K562 (cell line): ENCODE results near the gene MAD1L1. TPM values are rescaled to one million over a fixed set of nuclear protein-coding genes. Genes with fewer than 3 reads are reported as not detected.

Source experiments
- ATAC-seq: fragments of 200-7000 bp; cut with Tn5 transposase; 3 replicates; pipeline ENCODE4 v1.9.1; 2020; ENCODE audit warnings: moderate library complexity
- BruUV-seq: library from RNA; stranded (reverse); fragments of 400-500 nt; replicated peaks from 2 replicates; lab custom pipeline; 2021; lab: Mats Ljungman, UMichigan
- CTCF ChIA-PET: fragments of 300-600 bp; formaldehyde crosslinking; extraction: SDS; loops from one replicate; lab custom pipeline; 2021; ENCODE audit warnings: low intra/inter-chr PET ratio; lab: Yijun Ruan, JAX
- POLR2A ChIA-PET: fragments of 300-600, 350-650 bp; sonication (Branson Sonifier 250); formaldehyde crosslinking; extraction: SDS; loops from one replicate; lab custom pipeline; 2021; ENCODE audit warnings: antibody characterized with exemption, inconsistent platforms; lab: Yijun Ruan, JAX
- DNase-seq, 4 experiments: peaks; one replicate each; pipeline versions ENCODE4 v3.0.0 to v3.0.0-alpha.2; 2011 to 2018; ENCODE audit warnings: low spot score in 3 of 4, mixed read lengths in 3 of 4; ENCODE audit errors: extremely low read depth in 1 of 4
- FAIRE-seq: peaks from 2 replicates; lab custom pipeline; 2011; peaks lifted over from hg19 to GRCh38; lab: Jason Lieb, UNC
- H2AFZ ChIP-seq: 2 replicates; pipeline ENCODE4 v1.6.0; 2011; ENCODE audit warnings: low read depth, low read length, control low read depth, inconsistent platforms
- H3K27ac ChIP-seq: fragments of 200-600 bp; 3 replicates; pipeline ENCODE4 v1.8.0; 2011; ENCODE audit warnings: low read depth, mild to moderate bottlenecking, control low read depth, inconsistent platforms, low read length, moderate library complexity, mixed read lengths; ENCODE audit errors: extremely low read depth
- H3K27me3 ChIP-seq, 2 experiments: fragments of 300-600 bp in 1 of 2; 2 replicates in 1 of 2; 3 replicates in 1 of 2; pipeline versions ENCODE4 v1.6.0 to v1.8.0; 2011; ENCODE audit warnings: inconsistent platforms in 2 of 2, low read length in 2 of 2, mild to moderate bottlenecking in 1 of 2, mixed read lengths in 1 of 2, moderate library complexity in 1 of 2; ENCODE audit not compliant: control insufficient read depth in 2 of 2, insufficient read depth in 2 of 2
- H3K36me3 ChIP-seq: fragments of 300-600 bp; 3 replicates; pipeline ENCODE4 v1.8.0; 2011; ENCODE audit warnings: mild to moderate bottlenecking, low read length, inconsistent platforms; ENCODE audit not compliant: control insufficient read depth, insufficient read depth
- H3K4me1 ChIP-seq, 2 experiments: fragments of 200-600 bp in 1 of 2; replicated peaks in 1 of 2; 2 replicates in 1 of 2; 3 replicates in 1 of 2; pipeline versions ENCODE4 v1.5.1 to v1.8.0; 2011; ENCODE audit warnings: inconsistent platforms in 2 of 2, low read length in 2 of 2, mild to moderate bottlenecking in 1 of 2, mixed read lengths in 1 of 2, moderate library complexity in 1 of 2; ENCODE audit not compliant: control insufficient read depth in 2 of 2, insufficient read depth in 2 of 2
- H3K4me2 ChIP-seq: 2 replicates; pipeline ENCODE4 v1.6.1; 2011; ENCODE audit warnings: low read length, control low read depth, inconsistent platforms, mixed read lengths; ENCODE audit not compliant: insufficient read depth
- H3K4me3 ChIP-seq: fragments of 200-600 bp; sonication (generic), shearing (Covaris generic); 2 replicates; pipeline ENCODE4 v1.5.1; 2016; ENCODE audit warnings: control low read depth, inconsistent platforms
- H3K79me2 ChIP-seq: fragments of 200-600 bp; 3 replicates; pipeline ENCODE4 v1.8.0; 2011; ENCODE audit warnings: low read length, inconsistent platforms; ENCODE audit not compliant: control insufficient read depth, insufficient read depth
- H3K9ac ChIP-seq, 2 experiments: 2 replicates each; pipeline versions ENCODE4 v1.6.0 to v1.6.1; 2011; ENCODE audit warnings: low read depth in 2 of 2, low read length in 2 of 2, control low read depth in 1 of 2, inconsistent platforms in 1 of 2, mild to moderate bottlenecking in 1 of 2, mixed read lengths in 1 of 2; ENCODE audit not compliant: insufficient read depth in 1 of 2
- H3K9me1 ChIP-seq: one replicate; pipeline ENCODE4 v1.6.0; 2011; ENCODE audit warnings: inconsistent platforms, mild to moderate bottlenecking, low read length, moderate library complexity; ENCODE audit not compliant: control insufficient read depth, insufficient read depth
- H3K9me3 ChIP-seq: replicated peaks from 2 replicates; pipeline ENCODE4 v1.5.1; 2011; ENCODE audit warnings: low read depth, low read length, inconsistent platforms; ENCODE audit not compliant: control insufficient read depth, insufficient read depth
- H4K20me1 ChIP-seq: replicated peaks from 2 replicates; pipeline ENCODE4 v1.6.1; 2011; ENCODE audit warnings: low read length, inconsistent platforms, mixed read lengths; ENCODE audit not compliant: control insufficient read depth, insufficient read depth
- ATF7 ChIP-seq: fragments of 450-650 bp; IDR thresholded peaks from 2 replicates; pipeline ENCODE4 v1.7.1; 2014; ENCODE audit warnings: mild to moderate bottlenecking, moderate library complexity
- C11orf30 ChIP-seq: fragments of 450-650 bp; IDR thresholded peaks from 2 replicates; pipeline ENCODE4 v1.6.1; 2016; ENCODE audit warnings: low read depth, mild to moderate bottlenecking
- CHD4 ChIP-seq: fragments of 200-600 bp; sonication (generic); IDR thresholded peaks from 3 replicates; pipeline ENCODE4 v1.6.1; 2012; ENCODE audit warnings: low read depth, mild to moderate bottlenecking, mixed read lengths, low read length, inconsistent platforms; ENCODE audit not compliant: insufficient read depth, insufficient replicate concordance, poor library complexity, severe bottlenecking
- ELK1 ChIP-seq: sonication (generic); formaldehyde crosslinking; IDR thresholded peaks from 2 replicates; pipeline ENCODE4 v1.8.1; 2022; ENCODE audit warnings: missing genetic modification reagents
- MECOM ChIP-seq: fragments of 250-450 bp; sonication (Bioruptor Pico); IDR thresholded peaks from 2 replicates; pipeline ENCODE4 v1.8.0; 2022; ENCODE audit warnings: inconsistent platforms
- NBN ChIP-seq: fragments of 450-650 bp; IDR thresholded peaks from 2 replicates; pipeline ENCODE4 v1.6.1; 2016; ENCODE audit warnings: low read depth, mild to moderate bottlenecking
- NONO ChIP-seq, 2 experiments: fragments of 200-400 bp in 1 of 2; fragments of 450-650 bp in 1 of 2; formaldehyde crosslinking in 1 of 2; IDR thresholded peaks; 2 replicates each; pipeline ENCODE4 v1.6.1; 2017; ENCODE audit warnings: low read depth in 2 of 2, mild to moderate bottlenecking in 2 of 2, moderate library complexity in 2 of 2, low read length in 1 of 2
- NR2C1 ChIP-seq, 2 experiments: fragments of 450-650 bp; IDR thresholded peaks; 2 replicates each; pipeline ENCODE4 v1.6.1; 2017; ENCODE audit warnings: mild to moderate bottlenecking in 2 of 2, antibody characterized with exemption in 1 of 2, inconsistent platforms in 1 of 2, missing compliant biosample characterization in 1 of 2, missing genetic modification characterization in 1 of 2
- NUFIP1 ChIP-seq: fragments of 450-650 bp; IDR thresholded peaks from 2 replicates; pipeline ENCODE4 v1.6.1; 2018; ENCODE audit not compliant: partially characterized antibody
- POLR2AphosphoS2 ChIP-seq: IDR thresholded peaks from 2 replicates; pipeline ENCODE4 v1.6.1; 2012; ENCODE audit warnings: low read length, improper control_type of control experiment
- SMARCB1 ChIP-seq: IDR thresholded peaks from 2 replicates; pipeline ENCODE4 v1.6.1; 2011; ENCODE audit warnings: improper control_type of control experiment, low read depth; ENCODE audit not compliant: insufficient read length
- ZFP1 ChIP-seq: fragments of 450-650 bp; formaldehyde crosslinking; IDR thresholded peaks from 2 replicates; pipeline ENCODE4 v1.4.0; 2020; ENCODE audit warnings: mild to moderate bottlenecking, mixed read lengths
- ZNF184 ChIP-seq: sonication (generic); formaldehyde crosslinking; IDR thresholded peaks from 2 replicates; pipeline ENCODE4 v1.5.0; 2020; ENCODE audit warnings: missing genetic modification reagents
- WGBS: fragments of 100-300 bp; shearing (Covaris generic); methylation state at CpG from one replicate; pipeline ENCODE4 v1.1.6; 2016; ENCODE audit warnings: low coverage, mixed read lengths; ENCODE audit not compliant: insufficient coverage; ENCODE audit errors: missing lambda C conversion rate; 5-methylcytosine and 5-hydroxymethylcytosine counted together
- in situ Hi-C: fragments of 300-500 bp; cut with MboI; formaldehyde crosslinking; loops from 4 replicates; pipeline ENCODE4 v1.15.0; 2018; ENCODE audit warnings: inconsistent platforms, mixed read lengths
- intact Hi-C: fragments of 100-400 bp; cut with micrococcal nuclease; formaldehyde crosslinking; loops from 2 replicates; pipeline ENCODE4 v1.14.2; 2022
- polyA plus RNA-seq, 8 experiments: library from polyadenylated mRNA; depleted of rRNA in 4 of 8; stranded (reverse) in 5 of 8; unstranded in 3 of 8; fragments of >200 nt; fragmentation: Nextera tagmentation in 2 of 8; fragmentation: Illumina TruSeq in 1 of 8; extraction: Ambion mirVana in 2 of 8; extraction: Trizol in 1 of 8; gene quantifications; 2 replicates each; pipeline versions ENCODE4 v1.2.1 to v1.2.3, GENCODE V29; 2011 to 2014; ENCODE audit warnings: inconsistent platforms in 1 of 8, missing spikeins in 1 of 8
- total RNA-seq, 7 experiments: library from RNA; depleted of rRNA in 6 of 7; stranded (reverse); fragments of >200 nt in 6 of 7; fragmentation: Illumina TruSeq in 2 of 7; extraction: Trizol in 2 of 7; gene quantifications; 2 replicates each; pipeline versions ENCODE4 v1.2.1 to v1.2.3, GENCODE V29; 2011 to 2021; ENCODE audit warnings: low replicate concordance in 1 of 7
- TF ChIP-seq, protein P1 (sequence below): fragments of 250-450 bp; sonication (Bioruptor Pico); IDR thresholded peaks from 2 replicates; pipeline ENCODE4 v1.8.0; 2022; ENCODE audit warnings: inconsistent platforms

MAD1L1 gene
- total and polyA plus RNA-seq, 9 of the 15 experiments (the other 6 are each of a cell fraction or from before 2014, with no cell fraction given): 1.7 to 89.7 (median 18.0) TPM

DNA sequence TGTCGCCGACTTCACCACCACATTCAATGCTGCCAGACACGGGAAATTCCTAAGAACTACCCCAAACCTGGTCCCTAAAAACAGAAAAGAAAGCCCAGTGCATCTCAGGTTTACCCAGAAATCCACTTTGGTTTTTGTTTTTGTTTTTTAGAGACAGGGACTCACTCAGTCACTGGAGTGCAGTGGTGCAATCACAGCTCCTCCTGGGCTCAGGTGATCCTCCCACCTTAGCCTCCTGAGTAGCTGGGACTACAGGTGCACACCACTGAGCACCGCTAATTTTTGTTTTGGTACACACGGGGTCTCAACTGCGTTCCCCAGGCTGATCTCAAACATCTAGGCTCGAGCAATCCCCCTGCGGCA lies 22.8 kb downstream of the MAD1L1 start:
- ChIA-PET POLR2A (interaction anchor here (1.0 to 1.7 kb wide), 2 partner anchors 27 to 360 kb away, joined by 3 to 4 read pairs; no protein-coding TSS in a partner anchor), CTCF (interaction anchor here (1.4 kb wide), 1 partner anchor 630 kb away, joined by 12 read pairs; no protein-coding TSS in a partner anchor)
- no peak overlapping the region for H3K4me2 ChIP-seq
- in situ Hi-C loops (loop anchor here (10.0 kb wide), 1 partner anchor 625 kb away; no protein-coding TSS in a partner anchor), intact Hi-C loops (loop anchor here (10.0 kb wide), 1 partner anchor 635 kb away; the partner anchor contains the start of gene PSMG3)
- TF ChIP-seq ELK1 (CRISPR knock-in tag): no peak
- TF ChIP-seq SMARCB1: no peak
- TF ChIP-seq C11orf30: no peak
- no peak for TF ChIP-seq POLR2AphosphoS2
- TF ChIP-seq NONO (IDR thresholded peaks at IDR 0.05; ENCODE audit: low read depth in 2 of 2, low read length in 1 of 2): no peak
- TF ChIP-seq ZFP1 (CRISPR knock-in tag): no peak
- no peak for TF ChIP-seq ATF7
- TF ChIP-seq, protein P1, sequence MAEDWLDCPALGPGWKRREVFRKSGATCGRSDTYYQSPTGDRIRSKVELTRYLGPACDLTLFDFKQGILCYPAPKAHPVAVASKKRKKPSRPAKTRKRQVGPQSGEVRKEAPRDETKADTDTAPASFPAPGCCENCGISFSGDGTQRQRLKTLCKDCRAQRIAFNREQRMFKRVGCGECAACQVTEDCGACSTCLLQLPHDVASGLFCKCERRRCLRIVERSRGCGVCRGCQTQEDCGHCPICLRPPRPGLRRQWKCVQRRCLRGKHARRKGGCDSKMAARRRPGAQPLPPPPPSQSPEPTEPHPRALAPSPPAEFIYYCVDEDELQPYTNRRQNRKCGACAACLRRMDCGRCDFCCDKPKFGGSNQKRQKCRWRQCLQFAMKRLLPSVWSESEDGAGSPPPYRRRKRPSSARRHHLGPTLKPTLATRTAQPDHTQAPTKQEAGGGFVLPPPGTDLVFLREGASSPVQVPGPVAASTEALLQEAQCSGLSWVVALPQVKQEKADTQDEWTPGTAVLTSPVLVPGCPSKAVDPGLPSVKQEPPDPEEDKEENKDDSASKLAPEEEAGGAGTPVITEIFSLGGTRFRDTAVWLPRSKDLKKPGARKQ: no peak
- no peak for TF ChIP-seq CHD4
- TF ChIP-seq ZNF184 (CRISPR knock-in tag): no peak
- TF ChIP-seq NUFIP1: no peak
- TF ChIP-seq NBN: no peak
- no peak for TF ChIP-seq NR2C1 (IDR thresholded peaks at IDR 0.05)
- TF ChIP-seq NR2C1 (tag; IDR thresholded peaks at IDR 0.05): no peak
- no peak for TF ChIP-seq MECOM (CRISPR knock-in tag)
- ATAC-seq (no peak), DNase-seq (no peak), FAIRE-seq (no peak)
- no peak overlapping the region for H3K4me3 ChIP-seq
- no peaks in the 10 kb centered on the region for H3K27me3 ChIP-seq
- no peak overlapping the region for H2AFZ ChIP-seq
- H3K27ac ChIP-seq: no peak overlapping the region
- WGBS: 85% methylated on average over 8 of the region's 8 CpGs
- H3K9ac ChIP-seq: no peak overlapping the region
- 0 out of 2 replicates have a peak, but pooled peaks cover 2% of the 10 kb centered on the region for H3K9me3 ChIP-seq
- H3K36me3 ChIP-seq: peaks cover 77% of the 10 kb centered on the region; the same call in 2 of the 3 replicates
- no peaks in the 10 kb centered on the region; the same call in none of the 2 replicates for H4K20me1 ChIP-seq
- H3K79me2 ChIP-seq: no peaks in the 10 kb centered on the region
- no peaks in the 10 kb centered on the region for H3K9me1 ChIP-seq
- peaks cover 0 to 10% of the 10 kb centered on the region in 2 experiments; a peak in 1 of 5 replicates for H3K4me1 ChIP-seq
- BruUV-seq: no TSS peak
